BLaER1 (cell line): ENCODE data around the gene SPSB3.

Experiments used
- H3K27ac ChIP-seq: shearing (Covaris generic); formaldehyde crosslinking; 2 replicates; pipeline ENCODE4 v1.8.1; 2022
- H3K27me3 ChIP-seq: shearing (Covaris generic); formaldehyde crosslinking; 2 replicates; pipeline ENCODE4 v1.8.1; 2022
- H3K36me3 ChIP-seq: shearing (Covaris generic); formaldehyde crosslinking; 2 replicates; pipeline ENCODE4 v1.8.1; 2022
- H3K4me1 ChIP-seq: shearing (Covaris generic); formaldehyde crosslinking; 2 replicates; pipeline ENCODE4 v1.8.1; 2022
- H3K4me2 ChIP-seq: shearing (Covaris generic); formaldehyde crosslinking; 2 replicates; pipeline ENCODE4 v1.8.1; 2022
- H3K4me3 ChIP-seq: shearing (Covaris generic); formaldehyde crosslinking; 2 replicates; pipeline ENCODE4 v1.8.1; 2022
- H3K9ac ChIP-seq: shearing (Covaris generic); formaldehyde crosslinking; 2 replicates; pipeline ENCODE4 v1.8.1; 2022
- H3K9me3 ChIP-seq: shearing (Covaris generic); formaldehyde crosslinking; 2 replicates; pipeline ENCODE4 v1.8.1; 2022
- H4K20me1 ChIP-seq: shearing (Covaris generic); formaldehyde crosslinking; 2 replicates; pipeline ENCODE4 v1.8.1; 2022
- Cebpa-rat ChIP-seq: shearing (Covaris generic); IDR thresholded peaks from 2 replicates; pipeline ENCODE4 v1.8.1; 2022

Gene SPSB3

GRCh38 chr16:1764971-1765370 is 17.4 kb downstream of the SPSB3 start:
- H4K20me1 ChIP-seq, result peaks cover 56% of the 10 kb centered on the region
- no peak overlapping the region for H3K9ac ChIP-seq
- H3K36me3 ChIP-seq, result peaks cover 78% of the 10 kb centered on the region
- TF ChIP-seq Cebpa-rat, result no peak
- H3K27me3 ChIP-seq, result no peaks in the 10 kb centered on the region
- peak overlapping the region; percentile 3; the same call in 1 of the 2 replicates for H3K27ac ChIP-seq
- no peak overlapping the region for H3K4me2 ChIP-seq
- H3K9me3 ChIP-seq, result no peaks in the 10 kb centered on the region
- H3K4me1 ChIP-seq, result peaks cover 47% of the 10 kb centered on the region
- H3K4me3 ChIP-seq, result no peak overlapping the region

DNA sequence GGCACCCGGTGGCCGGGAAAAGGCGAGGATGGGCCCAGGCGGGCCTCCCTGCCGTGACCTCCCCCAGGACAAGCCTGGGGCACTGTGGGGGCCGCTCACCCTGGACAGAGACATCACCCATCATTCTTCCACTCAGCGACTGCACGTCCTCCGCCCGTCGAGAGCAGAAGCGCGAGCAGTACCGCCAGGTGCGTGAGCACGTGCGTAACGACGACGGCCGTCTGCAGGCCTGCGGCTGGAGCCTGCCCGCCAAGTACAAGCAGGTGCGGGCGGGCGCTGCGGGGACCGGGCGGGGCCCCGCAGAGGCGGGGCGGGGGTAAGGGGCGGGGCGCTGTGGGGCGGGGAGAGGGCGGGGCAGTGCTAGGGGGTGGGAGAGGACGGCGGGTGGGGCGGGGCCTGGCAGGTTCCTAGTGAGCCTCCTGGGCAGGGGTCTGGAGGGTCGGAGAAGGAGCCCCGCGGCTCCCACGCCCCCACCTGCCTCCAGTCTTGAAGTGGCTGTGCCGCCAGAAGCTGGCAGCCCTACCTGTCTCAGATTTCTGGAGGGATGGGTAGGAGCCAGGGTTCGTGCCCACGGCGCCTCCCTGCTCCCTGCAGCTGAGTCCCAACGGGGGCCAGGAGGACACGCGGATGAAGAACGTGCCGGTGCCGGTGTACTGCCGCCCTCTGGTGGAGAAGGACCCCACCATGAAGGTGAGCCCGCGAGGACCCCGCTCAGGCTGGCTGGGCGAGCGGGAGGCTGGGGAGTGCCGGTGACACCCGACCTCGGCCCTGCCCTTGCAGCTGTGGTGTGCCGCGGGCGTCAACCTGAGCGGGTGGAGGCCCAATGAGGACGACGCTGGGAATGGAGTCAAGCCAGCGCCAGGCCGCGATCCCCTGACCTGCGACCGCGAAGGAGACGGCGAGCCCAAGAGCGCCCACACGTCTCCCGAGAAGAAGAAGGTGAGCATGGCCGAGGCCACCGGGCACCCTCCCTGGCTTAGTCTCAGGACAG is 18.6 kb downstream of the SPSB3 start:
- H3K9ac ChIP-seq, result peak overlapping the region; percentile 73; the same call in 1 of the 2 replicates

DNA sequence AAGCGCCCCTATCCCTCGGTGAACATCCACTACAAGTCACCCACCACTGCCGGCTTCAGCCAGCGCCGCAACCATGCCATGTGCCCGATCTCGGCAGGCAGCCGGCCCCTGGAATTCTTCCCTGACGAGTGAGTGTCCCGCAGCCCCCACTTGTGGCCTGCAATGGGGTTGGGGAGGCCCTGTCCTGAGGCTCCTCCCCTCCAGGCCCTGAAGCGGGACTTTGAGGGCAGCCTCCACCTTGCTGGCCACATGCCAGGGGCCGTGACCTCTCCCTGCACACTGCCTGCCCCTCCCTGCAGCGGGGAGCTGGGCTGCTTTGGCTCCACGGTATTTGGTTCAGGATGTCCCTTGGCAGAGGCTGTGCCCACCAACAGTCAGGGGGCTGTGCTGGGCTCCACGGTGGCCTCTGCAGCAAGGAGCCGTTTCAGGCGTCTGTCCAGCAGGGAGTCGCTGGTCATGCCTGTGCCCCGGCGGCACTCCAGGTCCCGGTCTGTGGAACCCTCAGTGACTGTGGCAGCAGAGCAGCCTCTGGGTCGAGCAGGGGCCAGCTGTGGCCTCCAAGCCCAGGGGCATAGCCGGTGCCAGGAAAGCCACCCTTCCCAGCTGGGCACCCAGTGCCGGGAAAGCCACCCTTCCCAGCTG is 19.4 kb downstream of the SPSB3 start:
- Histone ChIP-seq H4K20me1 (peaks cover 50% of the 10 kb centered on the region), H3K9me3 (no peaks in the 10 kb centered on the region), H3K27ac (peak overlapping the region; percentile 87), H3K9ac (peak overlapping the region; percentile 73), H3K36me3 (peaks cover 78% of the 10 kb centered on the region), H3K4me1 (peaks cover 51% of the 10 kb centered on the region), H3K27me3 (no peaks in the 10 kb centered on the region), H3K4me2 (peak overlapping the region; percentile 95), H3K4me3 (peak overlapping the region; percentile 58)
- no peak for TF ChIP-seq Cebpa-rat

More for the DNA sequence above, 18.6 kb downstream of the SPSB3 start:
- peaks cover 56% of the 10 kb centered on the region for H4K20me1 ChIP-seq
- TF ChIP-seq Cebpa-rat, result no peak
- H3K27me3 ChIP-seq, result no peaks in the 10 kb centered on the region
- H3K4me3 ChIP-seq, result peak overlapping the region; percentile 58
- no peaks in the 10 kb centered on the region for H3K9me3 ChIP-seq
- peak overlapping the region; percentile 95 for H3K4me2 ChIP-seq
- peak overlapping the region; percentile 87 for H3K27ac ChIP-seq
- H3K36me3 ChIP-seq, result peaks cover 78% of the 10 kb centered on the region
- peaks cover 51% of the 10 kb centered on the region for H3K4me1 ChIP-seq

DNA sequence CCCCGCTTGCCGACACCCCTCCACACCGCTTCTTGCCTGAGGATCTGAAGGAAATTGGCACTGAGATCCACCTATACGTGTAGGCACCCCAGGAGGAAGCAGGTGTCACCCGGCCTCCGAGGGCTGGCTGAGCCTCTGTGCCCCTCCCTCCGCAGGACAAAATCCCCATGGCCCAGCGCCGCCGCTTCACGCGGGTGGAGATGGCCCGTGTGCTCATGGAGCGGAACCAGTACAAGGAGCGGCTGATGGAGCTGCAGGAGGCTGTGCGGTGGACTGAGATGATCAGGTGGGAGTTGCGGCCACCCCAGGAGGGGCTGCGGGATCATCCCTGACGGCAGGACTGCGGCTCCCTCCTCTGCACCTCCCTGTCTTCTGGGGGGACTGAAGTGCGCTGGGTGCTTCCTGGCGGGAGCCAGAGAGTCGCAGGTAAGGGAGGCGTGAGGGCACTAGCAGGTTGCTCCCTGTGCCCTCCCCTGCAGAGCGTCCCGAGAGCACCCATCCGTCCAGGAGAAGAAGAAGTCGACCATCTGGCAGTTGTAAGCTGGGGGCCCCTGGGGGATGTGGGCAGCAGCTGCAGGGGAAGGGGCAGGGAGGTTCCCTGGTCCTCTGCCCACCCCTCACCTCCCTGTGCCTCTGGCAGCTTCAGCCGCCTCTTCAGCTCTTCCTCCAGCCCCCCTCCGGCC is 20.0 kb downstream of the SPSB3 start:
- peaks cover 51% of the 10 kb centered on the region for H4K20me1 ChIP-seq
- H3K27ac ChIP-seq, result peak overlapping the region; percentile 87
- TF ChIP-seq Cebpa-rat, result no peak
- H3K27me3 ChIP-seq, result no peaks in the 10 kb centered on the region
- peak overlapping the region; percentile 95 for H3K4me2 ChIP-seq
- peaks cover 78% of the 10 kb centered on the region for H3K36me3 ChIP-seq
- peak overlapping the region; percentile 58 for H3K4me3 ChIP-seq
- H3K4me1 ChIP-seq, result peaks cover 54% of the 10 kb centered on the region
- no peaks in the 10 kb centered on the region for H3K9me3 ChIP-seq
- peak overlapping the region; percentile 73 for H3K9ac ChIP-seq

GRCh38 chr16:1761751-1762150 is 20.6 kb downstream of the SPSB3 start:
- peak overlapping the region; percentile 73 for H3K9ac ChIP-seq
- TF ChIP-seq Cebpa-rat, result no peak
- peak overlapping the region; percentile 87 for H3K27ac ChIP-seq
- H3K4me3 ChIP-seq, result peak overlapping the region; percentile 58
- H3K36me3 ChIP-seq, result peaks cover 77% of the 10 kb centered on the region
- H4K20me1 ChIP-seq, result peaks cover 56% of the 10 kb centered on the region
- H3K9me3 ChIP-seq, result no peaks in the 10 kb centered on the region
- no peaks in the 10 kb centered on the region for H3K27me3 ChIP-seq
- peaks cover 60% of the 10 kb centered on the region for H3K4me1 ChIP-seq
- H3K4me2 ChIP-seq, result peak overlapping the region; percentile 95

GRCh38 chr16:1760911-1761310 is 21.5 kb downstream of the SPSB3 start:
- no peaks in the 10 kb centered on the region for H3K27me3 ChIP-seq
- no peaks in the 10 kb centered on the region for H3K9me3 ChIP-seq
- no peak for TF ChIP-seq Cebpa-rat
- H3K36me3 ChIP-seq, result peaks cover 77% of the 10 kb centered on the region
- peak overlapping the region; percentile 95 for H3K4me2 ChIP-seq
- no peak overlapping the region for H3K4me3 ChIP-seq
- peaks cover 61% of the 10 kb centered on the region for H3K4me1 ChIP-seq
- H4K20me1 ChIP-seq, result peaks cover 62% of the 10 kb centered on the region
- 0 out of 2 replicates have a peak overlapping the region, but pooled peaks have one; percentile 29 for H3K9ac ChIP-seq
- peak overlapping the region; percentile 64 for H3K27ac ChIP-seq

GRCh38 chr16:1759511-1759910 is 22.9 kb downstream of the SPSB3 start:
- H3K27me3 ChIP-seq, result no peaks in the 10 kb centered on the region
- TF ChIP-seq Cebpa-rat, result no peak
- no peaks in the 10 kb centered on the region for H3K9me3 ChIP-seq
- no peak overlapping the region for H3K4me3 ChIP-seq
- H3K4me1 ChIP-seq, result peaks cover 61% of the 10 kb centered on the region
- H3K4me2 ChIP-seq, result no peak overlapping the region
- H3K36me3 ChIP-seq, result peaks cover 75% of the 10 kb centered on the region
- no peak overlapping the region for H3K9ac ChIP-seq
- H3K27ac ChIP-seq, result no peak overlapping the region
- peaks cover 63% of the 10 kb centered on the region for H4K20me1 ChIP-seq

- H3K4me2 ChIP-seq, result no peak overlapping the region
- H3K9me3 ChIP-seq, result no peaks in the 10 kb centered on the region
- 0 out of 2 replicates have a peak overlapping the region, but pooled peaks have one; percentile 10 for H3K9ac ChIP-seq
- no peaks in the 10 kb centered on the region for H3K27me3 ChIP-seq
- H3K27ac ChIP-seq, result no peak overlapping the region; the same call in 1 of the 2 replicates
- H4K20me1 ChIP-seq, result peaks cover 63% of the 10 kb centered on the region
- no peak for TF ChIP-seq Cebpa-rat
- peaks cover 56% of the 10 kb centered on the region for H3K4me1 ChIP-seq
- H3K36me3 ChIP-seq, result peaks cover 75% of the 10 kb centered on the region
- no peak overlapping the region for H3K4me3 ChIP-seq
These were observed 23.4 kb downstream of the SPSB3 start for GRCh38 chr16:1758923-1759322.

DNA sequence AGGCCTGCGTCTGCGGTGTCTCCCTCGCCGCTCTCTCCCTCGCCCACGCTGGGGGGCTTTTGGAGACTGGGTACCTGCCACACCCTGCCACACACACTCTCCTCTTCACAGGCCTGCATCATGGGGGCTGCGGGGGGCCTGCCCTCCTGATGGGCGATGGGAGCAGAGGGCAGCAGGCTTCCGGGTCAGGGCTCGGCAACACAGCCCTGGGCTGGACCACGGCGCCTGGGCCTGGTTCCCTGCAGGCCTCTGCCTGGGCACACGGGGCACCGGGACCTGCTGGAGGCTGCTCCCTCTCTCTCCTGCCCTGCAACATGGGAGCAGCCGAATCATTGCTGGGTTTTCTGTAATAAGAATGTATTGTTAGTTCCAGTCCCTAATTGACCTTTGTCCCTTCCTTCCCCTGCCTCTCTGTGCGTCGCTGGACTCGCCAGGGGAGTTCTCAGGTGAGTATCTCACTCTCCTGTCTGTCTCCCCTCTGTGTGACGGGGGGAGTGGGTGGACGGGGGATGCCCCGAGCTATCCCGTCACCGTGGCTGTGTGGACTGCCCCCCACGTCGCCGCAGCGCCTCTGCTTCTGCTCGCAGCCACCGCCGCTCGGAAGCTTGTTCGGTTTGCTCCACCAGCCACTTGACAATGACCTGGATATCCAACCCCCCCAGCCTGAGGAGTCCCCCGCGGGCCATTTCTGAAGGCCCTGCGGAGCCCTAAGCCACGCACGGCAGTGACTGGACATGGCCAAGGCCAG is 24.5 kb downstream of the SPSB3 start:
- H3K9me3 ChIP-seq, result no peaks in the 10 kb centered on the region
- peaks cover 46% of the 10 kb centered on the region for H3K4me1 ChIP-seq
- no peaks in the 10 kb centered on the region for H3K27me3 ChIP-seq
- H4K20me1 ChIP-seq, result peaks cover 57% of the 10 kb centered on the region
- H3K9ac ChIP-seq, result 0 out of 2 replicates have a peak overlapping the region, but pooled peaks have one; percentile 24
- no peak overlapping the region for H3K4me3 ChIP-seq
- peak overlapping the region; percentile 41; the same call in 1 of the 2 replicates for H3K27ac ChIP-seq
- 0 out of 2 replicates have a peak overlapping the region, but pooled peaks have one; percentile 9 for H3K4me2 ChIP-seq
- H3K36me3 ChIP-seq, result peaks cover 79% of the 10 kb centered on the region
- TF ChIP-seq Cebpa-rat, result no peak
